ENCODE measurements around the gene PLCB1. TPM values are rescaled to one million over a fixed set of nuclear protein-coding genes. Genes with fewer than 3 reads are reported as not detected.

The PLCB1 gene
- total and polyA plus RNA-seq, 2 experiments from 2014 or later, result 14.9 to 20.7 TPM

- TF ChIP-seq EZH2phosphoT487 (IDR thresholded peaks at IDR 0.05; ENCODE audit: unreplicated experiment), result no peak
These were observed 140.7 kb downstream of the PLCB1 start (continued) for GRCh38 chr20:8272766-8273165.

DNA sequence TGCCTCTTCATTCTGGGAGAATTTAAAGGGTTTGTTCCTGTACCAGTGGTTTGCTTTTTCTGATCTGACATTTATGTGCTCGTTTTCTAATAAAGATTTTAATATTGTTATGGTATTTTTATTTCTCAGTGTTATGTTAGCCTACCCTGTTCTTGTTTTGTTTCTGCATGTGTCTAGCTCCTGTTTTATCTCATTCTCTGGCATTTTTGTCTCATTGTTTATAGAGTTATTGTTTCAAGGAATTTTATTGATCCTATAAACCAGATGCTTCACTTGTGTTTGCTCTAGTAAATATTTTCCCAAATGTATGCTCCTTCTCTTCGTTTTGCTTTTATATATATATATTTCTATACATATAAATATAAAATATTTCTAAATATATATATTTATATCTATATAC lies 152.8 kb downstream of the PLCB1 start:
- no peak overlapping the region for H3K4me2 ChIP-seq
- ATAC-seq (no peak), DNase-seq (ENCODE audit: low spot score) (no peak)
- 0 out of 2 replicates have a peak, but pooled peaks cover 3% of the 10 kb centered on the region for H4K20me1 ChIP-seq (replicated peaks; ENCODE audit: insufficient read depth)
- no peaks in the 10 kb centered on the region for H3K79me2 ChIP-seq (replicated peaks; ENCODE audit: insufficient read depth)
- Mint-ChIP-seq H3K36me3 (ENCODE audit: low read depth) (no peaks in the 10 kb centered on the region), H3K4me1 (no peaks in the 10 kb centered on the region), H3K27me3 (ENCODE audit: insufficient read depth, low read depth, poor library complexity) (no peaks in the 10 kb centered on the region), H3K9me3 (no peaks in the 10 kb centered on the region), H3K27ac (no peak overlapping the region), H3K4me3 (no peak overlapping the region)
- no peaks in the 10 kb centered on the region for H3K36me3 ChIP-seq (ENCODE audit: insufficient read depth)
- TF ChIP-seq POLR2AphosphoS5 (IDR thresholded peaks at IDR 0.05; ENCODE audit: low read depth) (no peak), EZH2phosphoT487 (IDR thresholded peaks at IDR 0.05; ENCODE audit: unreplicated experiment) (no peak), STAT1 (IDR thresholded peaks at IDR 0.05; ENCODE audit: unreplicated experiment) (no peak), ZNF114 (CRISPR knock-in tag; IDR thresholded peaks at IDR 0.05) (no peak), JUNB (IDR thresholded peaks at IDR 0.05; ENCODE audit: unreplicated experiment) (no peak), EZH2 (IDR thresholded peaks at IDR 0.05; ENCODE audit: low read depth, unreplicated experiment) (no peak), ZNF462 (CRISPR knock-in tag; IDR thresholded peaks at IDR 0.05) (no peak), CTCF (conservative IDR thresholded peaks at IDR 0.05; ENCODE audit: low read depth in 2 of 2) (no peak), ETS1 (IDR thresholded peaks at IDR 0.05) (no peak), CREB1 (CRISPR knock-in tag; IDR thresholded peaks at IDR 0.05; ENCODE audit: low read depth) (no peak), NANOG (IDR thresholded peaks at IDR 0.05; ENCODE audit: borderline replicate concordance) (no peak), ZNF331 (CRISPR knock-in tag; IDR thresholded peaks at IDR 0.05; ENCODE audit: low read depth) (no peak)
- TF ChIP-seq, protein P1, sequence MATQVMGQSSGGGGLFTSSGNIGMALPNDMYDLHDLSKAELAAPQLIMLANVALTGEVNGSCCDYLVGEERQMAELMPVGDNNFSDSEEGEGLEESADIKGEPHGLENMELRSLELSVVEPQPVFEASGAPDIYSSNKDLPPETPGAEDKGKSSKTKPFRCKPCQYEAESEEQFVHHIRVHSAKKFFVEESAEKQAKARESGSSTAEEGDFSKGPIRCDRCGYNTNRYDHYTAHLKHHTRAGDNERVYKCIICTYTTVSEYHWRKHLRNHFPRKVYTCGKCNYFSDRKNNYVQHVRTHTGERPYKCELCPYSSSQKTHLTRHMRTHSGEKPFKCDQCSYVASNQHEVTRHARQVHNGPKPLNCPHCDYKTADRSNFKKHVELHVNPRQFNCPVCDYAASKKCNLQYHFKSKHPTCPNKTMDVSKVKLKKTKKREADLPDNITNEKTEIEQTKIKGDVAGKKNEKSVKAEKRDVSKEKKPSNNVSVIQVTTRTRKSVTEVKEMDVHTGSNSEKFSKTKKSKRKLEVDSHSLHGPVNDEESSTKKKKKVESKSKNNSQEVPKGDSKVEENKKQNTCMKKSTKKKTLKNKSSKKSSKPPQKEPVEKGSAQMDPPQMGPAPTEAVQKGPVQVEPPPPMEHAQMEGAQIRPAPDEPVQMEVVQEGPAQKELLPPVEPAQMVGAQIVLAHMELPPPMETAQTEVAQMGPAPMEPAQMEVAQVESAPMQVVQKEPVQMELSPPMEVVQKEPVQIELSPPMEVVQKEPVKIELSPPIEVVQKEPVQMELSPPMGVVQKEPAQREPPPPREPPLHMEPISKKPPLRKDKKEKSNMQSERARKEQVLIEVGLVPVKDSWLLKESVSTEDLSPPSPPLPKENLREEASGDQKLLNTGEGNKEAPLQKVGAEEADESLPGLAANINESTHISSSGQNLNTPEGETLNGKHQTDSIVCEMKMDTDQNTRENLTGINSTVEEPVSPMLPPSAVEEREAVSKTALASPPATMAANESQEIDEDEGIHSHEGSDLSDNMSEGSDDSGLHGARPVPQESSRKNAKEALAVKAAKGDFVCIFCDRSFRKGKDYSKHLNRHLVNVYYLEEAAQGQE (IDR thresholded peaks at IDR 0.05; ENCODE audit: unreplicated experiment), result no peak
- H3K4me1 ChIP-seq (ENCODE audit: insufficient read depth), result no peaks in the 10 kb centered on the region
- no peak overlapping the region for H2AFZ ChIP-seq
- H3K9me2 ChIP-seq (ENCODE audit: insufficient read depth), result no peaks in the 10 kb centered on the region
- no peaks in the 10 kb centered on the region for H3K27me3 ChIP-seq (ENCODE audit: insufficient read depth)
- H3K27ac ChIP-seq (ENCODE audit: low read depth), result no peak overlapping the region
- no peaks in the 10 kb centered on the region for H3F3A ChIP-seq (replicated peaks; ENCODE audit: low read depth)
- no peak overlapping the region for H3K4me3 ChIP-seq
